HG02885 (cell line): ENCODE results near the gene GPR160.

Experiments used
- ATAC-seq: cut with Tn5 transposase; IDR thresholded peaks from one replicate; pipeline ENCODE4 v1.9.1; 2021; ENCODE audit warnings: mild to moderate bottlenecking; ENCODE audit not compliant: unreplicated experiment, poor library complexity

Gene GPR160

GRCh38 chr3:170024581-170024980 lies 13.2 kb upstream of the GPR160 start:
- ATAC-seq, result no peak

GRCh38 chr3:170027233-170028102 lies 10.3 kb upstream of the GPR160 start:
- no peak for ATAC-seq

GRCh38 chr3:170033489-170033888 lies 4.3 kb upstream of the GPR160 start:
- no peak for ATAC-seq

DNA sequence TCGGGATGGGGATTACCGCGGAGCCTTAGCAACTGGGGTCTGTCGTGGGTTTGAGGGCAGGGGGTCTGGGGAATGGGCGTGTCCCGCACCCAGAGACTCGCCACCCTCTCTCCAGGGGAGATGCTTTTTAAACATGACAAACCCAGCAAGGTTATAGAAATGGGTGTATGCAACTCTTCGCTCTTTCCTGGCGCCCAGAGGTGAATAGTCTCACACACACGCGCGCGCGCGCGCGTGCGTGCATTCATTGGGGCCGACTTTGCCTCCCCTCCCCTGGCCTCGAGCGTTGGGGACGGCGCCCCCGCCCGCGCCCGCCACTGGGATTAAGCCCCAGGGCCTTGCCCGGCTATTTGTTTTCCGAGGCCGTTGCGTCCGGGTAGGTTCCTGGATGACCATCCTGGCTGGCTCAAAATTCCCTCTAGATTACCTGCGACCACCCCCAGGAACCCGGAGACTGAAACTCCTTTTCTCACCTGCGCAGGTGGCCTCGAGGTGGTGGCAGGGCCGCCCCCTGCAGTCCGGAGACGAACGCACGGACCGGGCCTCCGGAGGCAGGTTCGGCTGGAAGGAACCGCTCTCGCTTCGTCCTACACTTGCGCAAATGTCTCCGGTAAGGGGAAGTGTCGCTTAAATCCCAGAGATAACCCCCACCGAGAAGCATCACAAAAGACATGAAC lies 777 bp downstream of the GPR160 start:
- ATAC-seq, result peak; percentile 20

- no peak for ATAC-seq
Measured at GRCh38 chr3:170040418-170040817, 2.6 kb downstream of the GPR160 start.

DNA sequence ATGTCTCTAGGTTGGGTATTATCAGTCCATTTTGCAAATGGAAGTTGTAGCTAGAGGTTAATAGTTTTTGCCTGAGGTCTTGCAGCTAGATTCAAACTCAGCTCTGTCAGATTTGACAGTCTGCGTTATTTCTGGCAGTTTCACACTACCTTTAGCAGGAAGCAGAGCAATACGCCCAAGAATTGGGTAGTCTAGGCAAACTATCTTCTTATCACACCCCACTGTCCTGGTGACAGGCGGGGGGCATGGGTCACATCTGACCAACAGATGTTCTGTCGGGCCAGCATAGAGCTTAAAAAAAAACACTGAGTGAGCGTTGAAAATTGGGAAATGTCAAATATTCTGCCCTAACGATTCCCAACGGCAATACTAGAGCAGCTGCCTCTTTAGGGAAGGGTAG lies 5.7 kb downstream of the GPR160 start:
- ATAC-seq, result no peak

- ATAC-seq, result no peak
Measured at GRCh38 chr3:170044271-170044670, 6.5 kb downstream of the GPR160 start.

DNA sequence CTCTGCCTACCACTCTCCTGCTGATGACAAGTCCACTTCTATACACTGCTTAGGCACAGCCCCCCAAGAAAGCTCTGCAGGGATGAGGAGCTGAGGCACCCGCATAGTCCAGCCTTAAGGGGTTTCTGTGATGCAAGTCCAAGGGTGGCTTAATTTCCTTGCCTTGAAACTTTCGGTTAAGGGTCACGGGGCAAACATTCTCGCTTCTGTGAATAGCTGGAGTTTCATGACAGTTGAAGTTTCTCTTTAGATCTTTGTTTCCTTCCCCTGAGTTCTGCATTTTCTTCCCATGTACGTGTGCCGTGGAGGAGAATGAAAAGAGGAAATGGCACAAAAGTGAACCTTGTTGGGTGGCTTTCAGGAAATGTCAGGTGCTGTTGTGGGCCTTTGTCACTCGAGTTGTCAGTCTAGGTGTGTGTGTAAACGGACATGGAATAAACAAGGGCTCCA lies 7.0 kb downstream of the GPR160 start:
- ATAC-seq, result peak; percentile 77

DNA sequence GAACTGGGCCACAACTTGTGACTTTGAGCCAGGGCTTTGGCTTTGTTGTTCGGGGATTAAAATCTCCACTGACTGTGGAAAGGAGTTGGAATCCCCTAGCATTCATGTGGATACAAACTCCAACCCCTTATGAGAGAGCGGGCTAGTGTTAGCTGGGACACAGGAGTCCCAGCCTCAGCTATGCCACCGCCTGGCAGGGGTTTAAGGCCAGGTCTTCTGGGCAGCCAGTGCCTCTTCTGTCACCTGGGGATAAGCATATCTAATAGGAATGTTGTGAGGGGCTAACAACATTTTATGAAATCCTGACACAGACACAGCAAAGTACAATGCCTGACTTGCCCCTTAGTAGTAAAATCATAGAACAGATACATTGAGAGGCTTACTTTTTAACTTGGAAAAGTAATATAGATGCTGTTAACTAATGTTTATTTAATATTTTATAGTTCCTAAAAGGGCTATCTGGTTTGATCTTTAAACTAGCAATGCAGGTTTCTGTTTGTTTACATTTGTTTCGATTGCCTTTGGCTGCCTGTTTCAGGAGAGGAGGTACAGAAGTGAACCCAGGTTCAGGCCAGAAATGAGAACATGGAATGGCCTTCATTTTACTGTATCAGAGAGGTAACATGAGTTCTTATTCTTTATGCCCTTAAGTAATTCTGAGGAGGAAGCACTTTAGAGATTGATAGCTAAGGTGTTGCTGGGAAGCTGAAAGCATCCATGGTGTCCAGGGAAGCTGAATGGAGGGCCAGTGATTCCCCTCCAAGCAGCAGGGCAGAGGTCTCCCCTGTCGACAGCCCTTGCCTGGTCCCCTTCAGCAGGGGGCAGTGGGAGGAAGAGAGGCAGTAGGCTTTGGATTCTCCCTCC lies 8.7 kb downstream of the GPR160 start:
- ATAC-seq, result no peak

GRCh38 chr3:170047133-170047404 lies 9.3 kb downstream of the GPR160 start:
- ATAC-seq, result no peak

DNA sequence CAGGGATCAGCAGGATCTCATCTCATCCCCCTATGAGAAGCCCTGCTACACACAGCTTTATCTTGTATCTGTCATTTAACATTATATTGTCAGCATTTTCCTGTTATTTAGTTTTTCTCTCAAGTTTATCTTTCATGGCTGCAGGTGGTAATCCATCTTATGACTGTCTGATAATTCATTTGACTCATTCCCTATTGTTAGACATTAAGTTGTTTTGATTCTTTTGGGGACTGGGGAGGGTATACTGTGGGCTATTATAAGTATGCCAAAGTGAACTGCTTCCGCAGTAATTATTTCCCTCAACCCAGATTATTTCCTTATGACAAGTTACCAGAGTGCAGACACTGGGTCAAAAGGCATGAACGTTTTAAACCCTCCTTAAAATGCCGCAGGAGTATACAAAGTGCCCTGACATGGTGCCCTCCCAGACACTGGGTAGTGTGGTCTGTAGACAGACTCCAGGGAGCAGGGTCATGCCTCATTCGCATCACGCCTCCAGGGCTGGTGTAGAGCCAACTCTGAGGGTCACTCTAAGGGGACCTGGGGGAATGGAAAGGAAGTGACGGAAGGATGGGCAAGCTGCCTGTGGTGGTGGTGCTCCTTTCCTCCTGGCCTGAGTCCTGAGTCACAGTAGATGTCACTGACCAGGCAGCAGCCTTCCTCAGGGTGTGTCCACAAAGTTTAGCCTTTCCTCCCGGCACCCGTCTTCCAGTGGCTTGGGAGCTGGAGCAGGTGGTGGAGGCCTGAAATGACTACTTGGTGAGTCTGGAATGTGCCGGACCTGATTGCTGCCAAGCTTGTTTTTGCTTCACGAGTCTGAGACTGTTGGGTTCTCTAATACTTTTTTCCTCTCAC lies 11.6 kb downstream of the GPR160 start:
- ATAC-seq, result no peak

- no peak for ATAC-seq
Measured at GRCh38 chr3:170050753-170051152, 13.0 kb downstream of the GPR160 start.

GRCh38 chr3:170052398-170052797 lies 14.6 kb downstream of the GPR160 start:
- no peak for ATAC-seq

DNA sequence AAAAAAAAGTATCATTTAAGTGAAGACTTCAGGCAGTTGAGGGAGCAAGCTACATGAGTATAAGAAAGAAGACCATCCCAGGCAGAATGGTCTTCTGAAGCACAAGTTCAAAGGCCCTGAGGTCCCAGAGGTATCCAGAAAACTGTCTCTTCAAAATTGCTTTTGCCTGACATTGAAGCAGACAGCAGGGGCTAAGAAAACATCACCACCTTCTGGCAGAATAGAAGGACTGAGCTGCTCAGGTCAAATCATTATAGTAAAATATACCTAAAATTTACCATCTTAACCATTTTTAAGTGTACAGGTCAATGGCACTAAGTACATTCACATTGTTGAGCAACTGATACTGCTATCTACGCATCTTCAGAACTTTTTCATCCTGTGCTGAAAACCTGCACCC lies 16.4 kb downstream of the GPR160 start:
- no peak for ATAC-seq

DNA sequence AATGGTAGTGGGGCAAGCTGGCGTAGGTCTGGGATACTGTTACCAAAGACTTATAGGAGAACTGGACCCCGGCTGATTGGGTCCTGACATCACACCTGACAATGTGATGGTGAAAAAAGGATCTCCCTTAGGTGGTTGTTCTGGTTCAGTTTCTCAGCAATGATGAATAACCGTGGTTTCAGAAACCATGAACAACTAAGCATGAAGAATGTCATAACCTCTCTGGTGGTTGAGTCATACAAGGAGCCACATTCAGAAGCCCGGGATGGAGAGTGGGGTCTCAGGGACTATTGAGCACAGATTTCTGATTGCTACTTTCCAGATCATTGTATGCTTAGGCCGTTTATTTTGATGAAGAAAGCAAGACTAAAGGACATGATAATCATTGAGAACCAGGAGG lies 17.4 kb downstream of the GPR160 start:
- ATAC-seq, result peak; percentile 71

GRCh38 chr3:170056710-170057454 lies 19.1 kb downstream of the GPR160 start:
- ATAC-seq, result peak; percentile 88

- ATAC-seq, result no peak
Measured at GRCh38 chr3:170057550-170057949, 19.8 kb downstream of the GPR160 start.

- no peak for ATAC-seq
Measured at GRCh38 chr3:170058127-170058526, 20.3 kb downstream of the GPR160 start.

DNA sequence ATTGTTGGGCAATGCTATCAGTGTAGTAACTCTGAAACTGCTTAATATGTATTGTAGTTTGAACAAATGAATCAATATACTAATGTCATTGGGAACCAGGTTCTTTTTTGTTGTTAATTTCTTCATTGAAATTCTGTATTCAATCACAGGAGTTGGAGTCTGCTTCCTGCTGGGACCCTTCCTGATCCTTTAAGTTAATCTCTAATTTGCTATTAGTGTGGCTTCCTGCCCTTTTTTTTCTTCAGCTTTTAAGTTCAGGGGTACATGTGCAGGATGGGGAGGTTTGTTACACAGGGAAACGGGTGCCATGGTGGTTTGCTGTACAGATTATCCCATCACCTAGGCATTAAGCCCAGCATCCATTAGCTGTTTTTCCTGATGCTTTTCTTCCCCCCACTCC lies 21.7 kb downstream of the GPR160 start:
- ATAC-seq, result no peak
